B cell (primary cell): ENCODE results near the gene MOGAT3. TPM values are rescaled to one million over a fixed set of nuclear protein-coding genes. Genes with fewer than 3 reads are reported as not detected.
A peak's percentile ranks its signal among the peaks of the same experiment; 100 is the strongest.

Experiments
- ATAC-seq: fragments of 200-7000 bp; cut with Tn5 transposase; one replicate; pipeline ENCODE4 v1.10.0; 2021; ENCODE audit warnings: low read depth, mild to moderate bottlenecking, moderate number of reproducible peaks, moderate library complexity
- CTCF ChIA-PET: fragments of 350-600 bp; sonication (Branson Sonifier 250); formaldehyde crosslinking; loops from one replicate; lab custom pipeline; 2021; ENCODE audit warnings: antibody characterized with exemption, inconsistent platforms; lab: Charles Lee
- POLR2A ChIA-PET: fragments of 350-600 bp; sonication (Branson Sonifier 250); formaldehyde crosslinking; loops from one replicate; lab custom pipeline; 2021; ENCODE audit warnings: antibody characterized with exemption; lab: Charles Lee
- DNase-seq: peaks from one replicate; pipeline ENCODE4 v3.0.0; 2013
- H2AFZ ChIP-seq: 2 replicates; pipeline ENCODE4 v1.6.1; 2012; ENCODE audit warnings: mild to moderate bottlenecking, low read depth, low read length; ENCODE audit not compliant: insufficient read depth, poor library complexity, severe bottlenecking
- H3K27ac ChIP-seq, 2 donors: 1 replicate in 1 of 2; 2 replicates in 1 of 2; pipeline ENCODE4 v1.5.1; 2012 to 2013; ENCODE audit warnings: low read length in 2 of 2, mild to moderate bottlenecking in 2 of 2, moderate library complexity in 1 of 2
- H3K27me3 ChIP-seq, 4 experiments: fragments of 200-600 bp in 1 of 4; sonication (generic) in 1 of 4; replicated peaks in 1 of 4; 1 replicate in 2 of 4; 2 replicates in 2 of 4; pipeline versions ENCODE4 v1.6.1 to v1.7.0; 2013 to 2016; ENCODE audit warnings: low read length in 3 of 4, mild to moderate bottlenecking in 2 of 4, mixed read lengths in 1 of 4, moderate library complexity in 1 of 4; ENCODE audit not compliant: insufficient read depth in 4 of 4, control insufficient read depth in 3 of 4; ENCODE audit errors: control extremely low read depth in 1 of 4
- H3K36me3 ChIP-seq, 2 experiments: replicated peaks in 1 of 2; 1 replicate in 1 of 2; 2 replicates in 1 of 2; pipeline versions ENCODE4 v1.6.1 to v1.7.1; 2013; ENCODE audit warnings: low read length in 1 of 2; ENCODE audit not compliant: insufficient read depth in 2 of 2, control insufficient read depth in 1 of 2; ENCODE audit errors: control extremely low read depth in 1 of 2, extremely low read depth in 1 of 2
- H3K4me1 ChIP-seq, 2 donors: fragments of 200-600 bp in 1 of 2; sonication (generic) in 1 of 2; 1 replicate in 1 of 2; 2 replicates in 1 of 2; pipeline versions ENCODE4 v1.5.1 to v1.6.1; 2013 to 2017; ENCODE audit warnings: low read length in 2 of 2; ENCODE audit not compliant: control insufficient read depth in 2 of 2, insufficient read depth in 2 of 2
- H3K4me2 ChIP-seq: replicated peaks from 2 replicates; pipeline ENCODE3; 2012; ENCODE audit warnings: mild to moderate bottlenecking, low read depth, low read length; ENCODE audit not compliant: poor library complexity, severe bottlenecking
- H3K4me3 ChIP-seq, 5 experiments: fragments of 200-600 bp in 1 of 5; sonication (generic) in 1 of 5; 1 replicate in 3 of 5; 2 replicates in 2 of 5; pipeline versions ENCODE4 v1.5.1 to v1.7.0; 2011 to 2016; ENCODE audit warnings: low read length in 4 of 5, mild to moderate bottlenecking in 4 of 5, low read depth in 2 of 5, control low read depth in 1 of 5, moderate library complexity in 1 of 5; ENCODE audit not compliant: insufficient read depth in 1 of 5; ENCODE audit errors: control extremely low read depth in 1 of 5, extremely low read depth in 1 of 5
- H3K79me2 ChIP-seq: fragments of 200-600 bp; sonication (generic); one replicate; pipeline ENCODE4 v1.6.0; 2016; ENCODE audit warnings: low read length; ENCODE audit not compliant: control insufficient read depth, insufficient read depth
- H3K9ac ChIP-seq: fragments of 200-600 bp; sonication (generic); 2 replicates; pipeline ENCODE4 v1.6.1; 2017; ENCODE audit warnings: mild to moderate bottlenecking, low read length, moderate library complexity
- H3K9me3 ChIP-seq, 3 donors: one replicate each; pipeline versions ENCODE4 v1.6.1 to v1.7.1; 2013; ENCODE audit warnings: low read length in 2 of 3; ENCODE audit not compliant: control insufficient read depth in 2 of 3, insufficient read depth in 1 of 3; ENCODE audit errors: control extremely low read depth in 1 of 3
- H4K20me1 ChIP-seq: 2 replicates; pipeline ENCODE4 v1.6.0; 2012; ENCODE audit warnings: mild to moderate bottlenecking, low read length; ENCODE audit not compliant: insufficient read depth, control insufficient read depth, poor library complexity, severe bottlenecking
- H3K27ac Mint-ChIP-seq: one replicate; pipeline ENCODE4 v1.8.0; 2021; ENCODE audit warnings: mixed read lengths
- H3K27me3 Mint-ChIP-seq: one replicate; pipeline ENCODE4 v1.8.0; 2021; ENCODE audit warnings: mixed read lengths
- H3K4me1 Mint-ChIP-seq: one replicate; pipeline ENCODE4 v1.8.0; 2021; ENCODE audit warnings: mixed read lengths
- H3K4me3 Mint-ChIP-seq: one replicate; pipeline ENCODE4 v1.8.0; 2021; ENCODE audit warnings: mixed read lengths
- H3K9me3 Mint-ChIP-seq: one replicate; pipeline ENCODE4 v1.8.0; 2022; ENCODE audit warnings: mixed read lengths; ENCODE audit not compliant: insufficient read depth
- CTCF ChIP-seq: fragments of 200-600 bp; IDR thresholded peaks from one replicate; pipeline ENCODE4 v1.8.0; 2022; ENCODE audit warnings: antibody characterized with exemption, mild to moderate bottlenecking
- EZH2 ChIP-seq: IDR thresholded peaks from 2 replicates; pipeline ENCODE4 v1.6.1; 2012; ENCODE audit warnings: borderline replicate concordance, low read depth, mild to moderate bottlenecking, moderate library complexity, low read length; ENCODE audit not compliant: insufficient read depth, poor library complexity, severe bottlenecking
- WGBS: methylation state at CpG from one replicate; pipeline ENCODE4 v1.1.5; 2013; ENCODE audit warnings: missing lambda C conversion rate; ENCODE audit not compliant: insufficient coverage; 5-methylcytosine and 5-hydroxymethylcytosine counted together
- intact Hi-C: fragments of 100-400 bp; cut with micrococcal nuclease; formaldehyde crosslinking; loops from one replicate; pipeline ENCODE4 v1.10.0; 2022
- polyA plus RNA-seq: library from polyadenylated mRNA; depleted of rRNA; stranded (reverse); fragments of >200 nt; gene quantifications from 2 replicates; pipeline ENCODE4 v1.2.3, GENCODE V29; 2012
- total RNA-seq, 2 donors: library from RNA; stranded (reverse); fragments of 120-200 nt in 1 of 2; gene quantifications; 1 replicate in 1 of 2; 2 replicates in 1 of 2; pipeline versions ENCODE4 v1.2.3 to v1.2.4, GENCODE V29; 2013 to 2022

MOGAT3 gene
- total and polyA plus RNA-seq, 2 donors (not counting 1 experiment from before 2014, with no cell fraction given) = not detected

- Histone ChIP-seq H3K79me2 (no peaks in the 10 kb centered on the region), H3K4me3 (peak overlapping the region in 1 of 5 experiments; percentile 23), H3K36me3 (no peaks in the 10 kb centered on the region), H3K27me3 (peaks cover 0 to 100% (median 84%) of the 10 kb centered on the region in 4 experiments), H3K4me1 (peaks cover 53 to 59% of the 10 kb centered on the region in 2 donors), H3K9me3 (peaks cover 0 to 51% (median 1%) of the 10 kb centered on the region in 3 donors), H3K4me2 (peak overlapping the region; percentile 56), H3K9ac (no peak overlapping the region), H4K20me1 (no peaks in the 10 kb centered on the region), H2AFZ (no peak overlapping the region), H3K27ac (no peak overlapping the region)
- CTCF ChIA-PET = interaction anchor here (0.9 to 1.3 kb wide), 3 partner anchors 8 to 283 kb away, joined by 3 to 7 read pairs (median 3); partner anchors contain the start of genes UFSP1 and VGF
- peak overlapping the region; percentile 50 for H3K4me3 Mint-ChIP-seq
- no peaks in the 10 kb centered on the region for H3K9me3 Mint-ChIP-seq
- DNase-seq = peak; percentile 41
- intact Hi-C loops = no loop called here
- WGBS = 6% methylated on average over 46 of the region's 53 CpGs
- H3K27me3 Mint-ChIP-seq = peaks cover 82% of the 10 kb centered on the region
- TF ChIP-seq CTCF = no peak
- TF ChIP-seq EZH2 = no peak
- POLR2A ChIA-PET = no interaction called here
- H3K4me1 Mint-ChIP-seq = peaks cover 44% of the 10 kb centered on the region
- peak overlapping the region; percentile 56 for H3K27ac Mint-ChIP-seq
- ATAC-seq = no peak
These were observed 27.7 kb downstream of the MOGAT3 start for GRCh38 chr7:101172854-101173751.
